Naive thymus-derived CD4-positive, alpha-beta T cell (primary cell): ENCODE results near the gene RALGPS1. TPM values are rescaled to one million over a fixed set of nuclear protein-coding genes. Genes with fewer than 3 reads are reported as not detected.

ENCODE experiments used
- ATAC-seq: fragments of 150-1000 bp; cut with Tn5 transposase; 2 replicates; pipeline ENCODE4 v1.10.0; 2021; ENCODE audit warnings: mild to moderate bottlenecking, moderate library complexity
- CTCF ChIA-PET: fragments of 350-600 bp; sonication (Branson Sonifier 250); formaldehyde crosslinking; loops from one replicate; lab custom pipeline; 2021; ENCODE audit warnings: antibody characterized with exemption; lab: Charles Lee
- POLR2A ChIA-PET: fragments of 350-600 bp; sonication (Branson Sonifier 250); formaldehyde crosslinking; loops from one replicate; lab custom pipeline; 2021; ENCODE audit warnings: antibody characterized with exemption, inconsistent platforms; lab: Charles Lee
- DNase-seq, 9 donors: peaks; one replicate each; pipeline versions ENCODE4 v3.0.0 to v3.0.0-alpha.2; 2020 to 2022; ENCODE audit warnings: mixed read lengths in 1 of 9
- H3K27ac ChIP-seq: one replicate; pipeline ENCODE4 v1.7.0; 2013; ENCODE audit warnings: mild to moderate bottlenecking, low read depth, low read length, moderate library complexity
- H3K27me3 ChIP-seq, 2 donors: one replicate each; pipeline ENCODE4 v1.7.0; 2013; ENCODE audit warnings: low read length in 2 of 2, mild to moderate bottlenecking in 2 of 2, moderate library complexity in 2 of 2; ENCODE audit not compliant: control insufficient read depth in 2 of 2, insufficient read depth in 2 of 2
- H3K36me3 ChIP-seq, 3 experiments: 1 replicate in 2 of 3; 2 replicates in 1 of 3; pipeline ENCODE4 v1.7.0; 2013; ENCODE audit warnings: low read length in 3 of 3, mild to moderate bottlenecking in 3 of 3, moderate library complexity in 1 of 3; ENCODE audit not compliant: insufficient read depth in 3 of 3, control insufficient read depth in 2 of 3
- H3K4me1 ChIP-seq, 2 donors: one replicate each; pipeline ENCODE4 v1.7.0; 2013; ENCODE audit warnings: low read length in 2 of 2, mild to moderate bottlenecking in 2 of 2, moderate library complexity in 1 of 2; ENCODE audit not compliant: control insufficient read depth in 2 of 2, insufficient read depth in 2 of 2
- H3K4me3 ChIP-seq: 2 replicates; pipeline ENCODE4 v1.7.0; 2013; ENCODE audit warnings: mild to moderate bottlenecking, low read length
- H3K9me3 ChIP-seq, 3 experiments: 1 replicate in 2 of 3; 2 replicates in 1 of 3; pipeline ENCODE4 v1.7.0; 2013; ENCODE audit warnings: low read length in 3 of 3; ENCODE audit not compliant: control insufficient read depth in 2 of 3
- H3K27ac Mint-ChIP-seq, 9 donors: one replicate each; pipeline ENCODE4 v1.8.0; 2020 to 2022; ENCODE audit warnings: mixed read lengths in 9 of 9, mild to moderate bottlenecking in 8 of 9, moderate library complexity in 5 of 9, inconsistent platforms in 2 of 9
- H3K27me3 Mint-ChIP-seq, 5 donors: one replicate each; pipeline ENCODE4 v1.8.0; 2021 to 2022; ENCODE audit warnings: mixed read lengths in 5 of 5, mild to moderate bottlenecking in 1 of 5
- H3K36me3 Mint-ChIP-seq, 5 donors: one replicate each; pipeline ENCODE4 v1.8.0; 2020 to 2022; ENCODE audit warnings: mixed read lengths in 5 of 5, mild to moderate bottlenecking in 3 of 5, inconsistent platforms in 1 of 5
- H3K4me1 Mint-ChIP-seq, 7 donors: one replicate each; pipeline ENCODE4 v1.8.0; 2020 to 2022; ENCODE audit warnings: mixed read lengths in 7 of 7, mild to moderate bottlenecking in 3 of 7, inconsistent platforms in 1 of 7
- H3K4me3 Mint-ChIP-seq, 10 donors: one replicate each; pipeline ENCODE4 v1.8.0; 2020 to 2022; ENCODE audit warnings: mild to moderate bottlenecking in 10 of 10, mixed read lengths in 10 of 10, moderate library complexity in 6 of 10, inconsistent platforms in 2 of 10
- H3K9me3 Mint-ChIP-seq, 11 donors: one replicate each; pipeline ENCODE4 v1.8.0; 2020 to 2022; ENCODE audit warnings: mixed read lengths in 11 of 11, mild to moderate bottlenecking in 4 of 11, inconsistent platforms in 1 of 11, moderate library complexity in 1 of 11
- intact Hi-C, 2 donors: fragments of 100-400 bp; cut with micrococcal nuclease; formaldehyde crosslinking; loops; one replicate each; pipeline ENCODE4 v1.15.1; 2023
- polyA plus RNA-seq, 2 donors: library from polyadenylated mRNA; unstranded; fragments of 300-500 nt; fragmentation: Illumina TruSeq; gene quantifications; one replicate each; pipeline ENCODE4 v1.2.3, GENCODE V29; 2021
- total RNA-seq, 6 experiments: library from RNA in 5 of 6; stranded (reverse) in 5 of 6; gene quantifications; 1 replicate in 5 of 6; 2 replicates in 1 of 6; pipeline ENCODE4 v1.2.3 and lab custom pipeline; 2021 to 2026

Gene RALGPS1
- total and polyA plus RNA-seq, 7 experiments from 2014 or later, result 1.0 to 8.3 (median 4.1) TPM

- Mint-ChIP-seq H3K27me3 (peaks cover 0 to 11% (median 10%) of the 10 kb centered on the region in 5 donors), H3K9me3 (no peaks in the 10 kb centered on the region), H3K4me1 (peaks cover 0 to 11% (median 1%) of the 10 kb centered on the region in 7 donors), H3K27ac (peak overlapping the region in 1 of 9 donors; percentile 69), H3K36me3 (no peaks in the 10 kb centered on the region), H3K4me3 (no peak overlapping the region)
- no peaks in the 10 kb centered on the region for H3K36me3 ChIP-seq
- no peaks in the 10 kb centered on the region for H3K4me1 ChIP-seq
- ATAC-seq (no peak), DNase-seq (no peak)
- CTCF ChIA-PET, result no interaction called here
- intact Hi-C loops, result no loop called here
- H3K27ac ChIP-seq, result no peak overlapping the region
- no peak overlapping the region for H3K4me3 ChIP-seq
- H3K27me3 ChIP-seq, result no peaks in the 10 kb centered on the region
- no peaks in the 10 kb centered on the region for H3K9me3 ChIP-seq
- POLR2A ChIA-PET, result no interaction called here
These were observed 295.5 kb downstream of the RALGPS1 start for GRCh38 chr9:127209948-127210640.

GRCh38 chr9:127210851-127211730 is 296.5 kb downstream of the RALGPS1 start:
- no peak overlapping the region for H3K4me3 ChIP-seq
- intact Hi-C loops, result no loop called here
- Mint-ChIP-seq H3K27me3 (peaks cover 0 to 9% (median 4%) of the 10 kb centered on the region in 5 donors), H3K4me3 (no peak overlapping the region), H3K4me1 (peaks cover 0 to 5% (median 0%) of the 10 kb centered on the region in 7 donors), H3K36me3 (no peaks in the 10 kb centered on the region), H3K27ac (no peak overlapping the region), H3K9me3 (no peaks in the 10 kb centered on the region)
- no peaks in the 10 kb centered on the region for H3K4me1 ChIP-seq
- DNase-seq (no peak), ATAC-seq (no peak)
- no peaks in the 10 kb centered on the region for H3K9me3 ChIP-seq
- POLR2A ChIA-PET, result no interaction called here
- no peak overlapping the region for H3K27ac ChIP-seq
- CTCF ChIA-PET, result interaction anchor here (0.8 kb wide), 1 partner anchor 258 kb away, joined by 4 read pairs; no protein-coding TSS in a partner anchor
- H3K36me3 ChIP-seq, result no peaks in the 10 kb centered on the region
- no peaks in the 10 kb centered on the region for H3K27me3 ChIP-seq

- CTCF ChIA-PET, result interaction anchor here (0.8 to 1.5 kb wide), 2 partner anchors 28 to 259 kb away, joined by 3 to 4 read pairs; no protein-coding TSS in a partner anchor
- POLR2A ChIA-PET, result no interaction called here
These were observed 297.4 kb downstream of the RALGPS1 start for GRCh38 chr9:127211983-127212382.

GRCh38 chr9:127212453-127212852 is 297.9 kb downstream of the RALGPS1 start:
- Mint-ChIP-seq H3K9me3 (no peaks in the 10 kb centered on the region), H3K4me3 (no peak overlapping the region)
- CTCF ChIA-PET, result interaction anchor here (1.0 to 1.5 kb wide), 2 partner anchors 12 to 28 kb away, joined by 3 read pairs; no protein-coding TSS in a partner anchor

More at GRCh38 chr9:127211983-127212382, 297.4 kb downstream of the RALGPS1 start:
- H3K4me1 ChIP-seq, result no peaks in the 10 kb centered on the region
- Mint-ChIP-seq H3K4me3 (no peak overlapping the region), H3K27ac (no peak overlapping the region), H3K27me3 (peaks cover 0 to 14% (median 4%) of the 10 kb centered on the region in 5 donors), H3K36me3 (no peaks in the 10 kb centered on the region), H3K4me1 (peaks cover 0 to 5% (median 0%) of the 10 kb centered on the region in 7 donors), H3K9me3 (no peaks in the 10 kb centered on the region)
- no peaks in the 10 kb centered on the region for H3K36me3 ChIP-seq
- intact Hi-C loops, result no loop called here
- no peaks in the 10 kb centered on the region for H3K9me3 ChIP-seq
- no peak overlapping the region for H3K27ac ChIP-seq
- ATAC-seq (no peak), DNase-seq (no peak)
- H3K4me3 ChIP-seq, result no peak overlapping the region
- no peaks in the 10 kb centered on the region for H3K27me3 ChIP-seq

GRCh38 chr9:127213859-127214258 is 299.3 kb downstream of the RALGPS1 start:
- Mint-ChIP-seq H3K4me1 (peaks cover 0 to 5% (median 0%) of the 10 kb centered on the region in 7 donors), H3K36me3 (no peaks in the 10 kb centered on the region), H3K4me3 (no peak overlapping the region), H3K9me3 (no peaks in the 10 kb centered on the region), H3K27ac (no peak overlapping the region), H3K27me3 (peaks cover 0 to 16% (median 4%) of the 10 kb centered on the region in 5 donors)
- intact Hi-C loops, result loop anchor here (1.0 to 2.0 kb wide), 8 partner anchors 31 to 707 kb away; partner anchors contain the start of genes LRSAM1 (in 2 of the 2), RPL12 (in 2 of the 2) and ZNF79 (in 1 of the 2)
- ChIA-PET CTCF (interaction anchor here (0.6 to 2.4 kb wide), 8 partner anchors 10 to 372 kb away, joined by 3 to 8 read pairs (median 5); partner anchors contain the start of gene ZNF79), POLR2A (interaction anchor here (1.1 to 1.7 kb wide), 2 partner anchors 11 to 237 kb away, joined by 4 to 9 read pairs; partner anchors contain the start of genes LRSAM1 and RPL12)
- Histone ChIP-seq H3K9me3 (no peaks in the 10 kb centered on the region), H3K4me1 (no peaks in the 10 kb centered on the region), H3K36me3 (no peaks in the 10 kb centered on the region), H3K27me3 (no peaks in the 10 kb centered on the region), H3K4me3 (no peak overlapping the region), H3K27ac (no peak overlapping the region)
- no peak for ATAC-seq
- no peak for DNase-seq

More at GRCh38 chr9:127212453-127212852, 297.9 kb downstream of the RALGPS1 start:
- Mint-ChIP-seq H3K27me3 (peaks cover 0 to 14% (median 4%) of the 10 kb centered on the region in 5 donors), H3K4me1 (peaks cover 0 to 5% (median 0%) of the 10 kb centered on the region in 7 donors), H3K27ac (no peak overlapping the region), H3K36me3 (no peaks in the 10 kb centered on the region)
- ATAC-seq (no peak), DNase-seq (no peak)
- POLR2A ChIA-PET, result no interaction called here
- H3K27ac ChIP-seq, result no peak overlapping the region
- no peaks in the 10 kb centered on the region for H3K27me3 ChIP-seq
- intact Hi-C loops, result no loop called here
- H3K4me1 ChIP-seq, result no peaks in the 10 kb centered on the region
- H3K9me3 ChIP-seq, result no peaks in the 10 kb centered on the region
- H3K36me3 ChIP-seq, result no peaks in the 10 kb centered on the region
- H3K4me3 ChIP-seq, result no peak overlapping the region
